Mesenteric fat pad (tissue), 1 donor: ENCODE measurements around the gene SLC5A9. TPM values are rescaled to one million over a fixed set of nuclear protein-coding genes. Genes with fewer than 3 reads are reported as not detected.

Source experiments
- DNase-seq: peaks from one replicate; pipeline ENCODE4 v3.0.0-alpha.2; 2020; ENCODE audit warnings: low spot score
- long read RNA-seq: library from polyadenylated mRNA; unstranded; transcript quantifications from one replicate; pipeline ENCODE4 v2.0.0, GENCODE V29; 2020
- total RNA-seq: library from RNA; stranded (reverse); fragmentation: NEBNext Ultra II Directional; extraction: Animal tissue kit (Norgen Biotek cat#: 25700); gene quantifications from one replicate; pipeline ENCODE4 v1.2.1, GENCODE V29; 2021
- donor health status: DM: yes; HTN: yes; CAD: no.

Gene SLC5A9
- total RNA-seq, result 1.0 TPM
- long read RNA-seq, partial matches to known transcripts, result 0 of 5 reads
- long read RNA-seq, other reads (novel, unspliced or antisense), result 5 of 5 reads

- DNase-seq, result peak; percentile 55
These were observed at the start of gene SLC5A9 for GRCh38 chr1:48222501-48223242. Gene SLC5A9 (plus strand): TSS chr1:48222716. CDS start chr1:48222737, 21 bp downstream.

- no peak for DNase-seq
These were observed 47.4 kb upstream of the SLC5A9 start for GRCh38 chr1:48175116-48175515.

- DNase-seq, result no peak
These were observed 45.3 kb upstream of the SLC5A9 start for GRCh38 chr1:48177257-48177656.

- no peak for DNase-seq
These were observed 40.7 kb upstream of the SLC5A9 start for GRCh38 chr1:48181669-48182367.

- no peak for DNase-seq
These were observed 40.1 kb upstream of the SLC5A9 start for GRCh38 chr1:48182439-48182838.

GRCh38 chr1:48186306-48186839, 36.1 kb upstream of the SLC5A9 start:
- no peak for DNase-seq

GRCh38 chr1:48187969-48188563, 34.5 kb upstream of the SLC5A9 start:
- DNase-seq, result no peak

GRCh38 chr1:48190881-48191280, 31.6 kb upstream of the SLC5A9 start:
- DNase-seq, result no peak

- DNase-seq, result no peak
These were observed 27.7 kb upstream of the SLC5A9 start for GRCh38 chr1:48194801-48195200.

- no peak for DNase-seq
These were observed 26.3 kb upstream of the SLC5A9 start for GRCh38 chr1:48196237-48196636.

- no peak for DNase-seq
These were observed 23.5 kb upstream of the SLC5A9 start for GRCh38 chr1:48198970-48199369.

- DNase-seq, result no peak
These were observed 22.2 kb upstream of the SLC5A9 start for GRCh38 chr1:48200166-48200900.

GRCh38 chr1:48202030-48202752, 20.3 kb upstream of the SLC5A9 start:
- no peak for DNase-seq

- no peak for DNase-seq
These were observed 19.1 kb upstream of the SLC5A9 start for GRCh38 chr1:48203287-48203900.

- DNase-seq, result no peak
These were observed 17.0 kb upstream of the SLC5A9 start for GRCh38 chr1:48205522-48205921.

- DNase-seq, result no peak
These were observed 16.1 kb upstream of the SLC5A9 start for GRCh38 chr1:48206371-48206770.

- no peak for DNase-seq
These were observed 15.4 kb upstream of the SLC5A9 start for GRCh38 chr1:48207131-48207530.

- no peak for DNase-seq
These were observed 14.9 kb upstream of the SLC5A9 start for GRCh38 chr1:48207536-48208075.

GRCh38 chr1:48208251-48208650, 14.3 kb upstream of the SLC5A9 start:
- DNase-seq, result no peak

GRCh38 chr1:48208652-48209051, 13.9 kb upstream of the SLC5A9 start:
- DNase-seq, result no peak
